Kasumi-1 (cell line): ENCODE measurements around the gene CSTB.

Experiments used
- DNase-seq, 2 experiments: peaks; one replicate each; lab custom pipeline; 2025; lab: John Stamatoyannopoulos, UW

The CSTB gene

GRCh38 chr21:43810505-43811261 is 34.6 kb upstream of the CSTB start:
- peak; percentile 55 to 62 for DNase-seq

GRCh38 chr21:43809853-43810504 is 33.9 kb upstream of the CSTB start:
- no peak for DNase-seq

GRCh38 chr21:43809346-43809799 is 33.3 kb upstream of the CSTB start:
- DNase-seq = no peak

- DNase-seq = no peak
These were observed 32.7 kb upstream of the CSTB start for GRCh38 chr21:43808832-43809251.

GRCh38 chr21:43808367-43808766 is 32.3 kb upstream of the CSTB start:
- DNase-seq = no peak

GRCh38 chr21:43806017-43806710 is 30.1 kb upstream of the CSTB start:
- no peak for DNase-seq

- no peak for DNase-seq
These were observed 29.2 kb upstream of the CSTB start for GRCh38 chr21:43805275-43805800.

GRCh38 chr21:43803558-43804300 is 27.6 kb upstream of the CSTB start:
- no peak for DNase-seq

GRCh38 chr21:43802713-43803313 is 26.7 kb upstream of the CSTB start:
- DNase-seq = no peak

GRCh38 chr21:43801006-43801783 is 25.1 kb upstream of the CSTB start:
- DNase-seq = no peak

- no peak for DNase-seq
These were observed 24.5 kb upstream of the CSTB start for GRCh38 chr21:43800566-43800965.

GRCh38 chr21:43800124-43800523 is 24.0 kb upstream of the CSTB start:
- DNase-seq = no peak

- no peak for DNase-seq
These were observed 23.3 kb upstream of the CSTB start for GRCh38 chr21:43799301-43799840.

GRCh38 chr21:43797925-43798715 is 22.0 kb upstream of the CSTB start:
- DNase-seq = no peak

GRCh38 chr21:43797415-43797814 is 21.3 kb upstream of the CSTB start:
- no peak for DNase-seq

GRCh38 chr21:43794857-43795256 is 18.7 kb upstream of the CSTB start:
- DNase-seq = no peak

- DNase-seq = no peak
These were observed 18.2 kb upstream of the CSTB start for GRCh38 chr21:43794311-43794710.

- DNase-seq = no peak
These were observed 17.1 kb upstream of the CSTB start for GRCh38 chr21:43793243-43793642.

- no peak for DNase-seq
These were observed 16.3 kb upstream of the CSTB start for GRCh38 chr21:43792406-43792805.
